ENCODE measurements around the gene HEMK1. TPM values are rescaled to one million over a fixed set of nuclear protein-coding genes. Genes with fewer than 3 reads are reported as not detected.

Gene HEMK1
- 10 to 100 TPM in 5 of 7 donors, 1 to 10 TPM in 2; 6.8 to 35.3 (median 24.7) TPM for total RNA-seq
- 10 to 100 TPM in 1 of 2 donors, 1 to 10 TPM in 1; 7.7 to 17.3 TPM for polyA plus RNA-seq
- long read RNA-seq, donor 1, full-length matches to known transcripts: 38 of 89 reads
- long read RNA-seq, donor 1, partial matches to known transcripts: 11 of 89 reads
- long read RNA-seq, donor 1, other reads (novel, unspliced or antisense): 40 of 89 reads
- long read RNA-seq, donor 2, full-length matches to known transcripts: 5 of 5 reads
- long read RNA-seq, donor 2, partial matches to known transcripts: 0 of 5 reads
- long read RNA-seq, donor 2, other reads (novel, unspliced or antisense): 0 of 5 reads
- long read RNA-seq, donor 3, full-length matches to known transcripts: 7 of 24 reads
- long read RNA-seq, donor 3, partial matches to known transcripts: 8 of 24 reads
- long read RNA-seq, donor 3, other reads (novel, unspliced or antisense): 9 of 24 reads

GRCh38 chr3:50568947-50569749, at the start of gene HEMK1:
HEMK1 (plus strand) TSS chr3:50569522; CDS start chr3:50571105, 1,583 bp downstream.
- intact Hi-C loops (cut with DNase I): no loop called here
- DNase-seq: peak; percentile 98 to 99 (median 99)
- peak within 1 kb of the TSS; percentile 71 for H3K4me3 ChIP-seq
- TF ChIP-seq POLR2A (IDR thresholded peaks at IDR 0.05) (peak; percentile 83), EP300 (IDR thresholded peaks at IDR 0.05) (no peak), CTCF (IDR thresholded peaks at IDR 0.05) (peak in 1 of 3 donors; percentile 24)
- no peaks in the 10 kb centered on the region for H3K36me3 ChIP-seq
- H3K9me3 ChIP-seq: no peaks in the 10 kb centered on the region
- peaks cover 13% of the 10 kb centered on the region for H3K4me1 ChIP-seq (ENCODE audit: insufficient read depth)
- no peaks in the 10 kb centered on the region for H3K27me3 ChIP-seq
- peak within 1 kb of the TSS; percentile 76 to 84 for H3K27ac ChIP-seq
- 0 to 1% (median 0%) methylated on average over 55 of the region's 55 CpGs for WGBS, 3 donors

GRCh38 chr3:50520849-50521248, 48.5 kb upstream of the HEMK1 start:
- H3K27me3 ChIP-seq: no peaks in the 10 kb centered on the region
- no peak for DNase-seq
- H3K36me3 ChIP-seq: no peaks in the 10 kb centered on the region
- no peak overlapping the region for H3K27ac ChIP-seq
- peaks cover 4% of the 10 kb centered on the region for H3K4me1 ChIP-seq (ENCODE audit: insufficient read depth)
- intact Hi-C loops (cut with DNase I): no loop called here
- 50 to 54% (median 52%) methylated on average over 3 of the region's 3 CpGs for WGBS, 3 donors
- H3K4me3 ChIP-seq: no peak overlapping the region
- TF ChIP-seq POLR2A (IDR thresholded peaks at IDR 0.05): no peak
- no peak for TF ChIP-seq EP300 (IDR thresholded peaks at IDR 0.05)
- no peak for TF ChIP-seq CTCF (IDR thresholded peaks at IDR 0.05)
- H3K9me3 ChIP-seq: no peaks in the 10 kb centered on the region

GRCh38 chr3:50521572-50521971, 47.8 kb upstream of the HEMK1 start:
- Histone ChIP-seq H3K4me3 (no peak overlapping the region), H3K27ac (no peak overlapping the region), H3K36me3 (no peaks in the 10 kb centered on the region), H3K4me1 (ENCODE audit: insufficient read depth) (no peaks in the 10 kb centered on the region), H3K9me3 (no peaks in the 10 kb centered on the region), H3K27me3 (no peaks in the 10 kb centered on the region)
- TF ChIP-seq CTCF (IDR thresholded peaks at IDR 0.05) (no peak), EP300 (IDR thresholded peaks at IDR 0.05) (no peak), POLR2A (IDR thresholded peaks at IDR 0.05) (no peak)
- intact Hi-C loops (cut with DNase I): no loop called here
- 70 to 75% (median 70%) methylated on average over 5 of the region's 5 CpGs for WGBS, 3 donors
- no peak for DNase-seq

GRCh38 chr3:50523279-50523811, 46.0 kb upstream of the HEMK1 start:
- 59 to 68% (median 68%) methylated on average over 9 of the region's 9 CpGs for WGBS, 3 donors
- Histone ChIP-seq H3K27ac (no peak overlapping the region), H3K4me3 (no peak overlapping the region), H3K9me3 (no peaks in the 10 kb centered on the region), H3K4me1 (ENCODE audit: insufficient read depth) (no peaks in the 10 kb centered on the region), H3K27me3 (no peaks in the 10 kb centered on the region), H3K36me3 (no peaks in the 10 kb centered on the region)
- no peak for DNase-seq
- TF ChIP-seq POLR2A (IDR thresholded peaks at IDR 0.05): no peak
- TF ChIP-seq CTCF (IDR thresholded peaks at IDR 0.05): no peak
- TF ChIP-seq EP300 (IDR thresholded peaks at IDR 0.05): no peak
- intact Hi-C loops (cut with DNase I): no loop called here
